MCF 10A (cell line): ENCODE results near the gene PHLDB2. TPM values are rescaled to one million over a fixed set of nuclear protein-coding genes. Genes with fewer than 3 reads are reported as not detected.

ENCODE experiments used
- BruUV-seq: library from RNA; stranded (reverse); fragments of 400-500 nt; replicated peaks from 2 replicates; lab custom pipeline; 2021; lab: Mats Ljungman, UMichigan
- CTCF ChIA-PET: fragments of 300-600 bp; sonication (Branson Sonifier 250); formaldehyde crosslinking; extraction: SDS; loops from one replicate; lab custom pipeline; 2021; ENCODE audit warnings: antibody characterized with exemption, inconsistent platforms; lab: Yijun Ruan, JAX
- POLR2A ChIA-PET: fragments of 300-600, 350-650 bp; sonication (Branson Sonifier 250); formaldehyde crosslinking; extraction: SDS; loops from one replicate; lab custom pipeline; 2020; ENCODE audit warnings: antibody characterized with exemption, inconsistent platforms; lab: Yijun Ruan, JAX
- DNase-seq: peaks from one replicate; pipeline ENCODE4 v3.0.0-alpha.2; 2018; ENCODE audit not compliant: unreplicated experiment
- H3K27ac Mint-ChIP-seq: one replicate; pipeline ENCODE4 v1.8.0; 2022; ENCODE audit warnings: mild to moderate bottlenecking, low read depth, mixed read lengths; ENCODE audit not compliant: unreplicated experiment
- H3K27me3 Mint-ChIP-seq: one replicate; pipeline ENCODE4 v1.8.0; 2022; ENCODE audit warnings: mixed read lengths; ENCODE audit not compliant: insufficient read depth, unreplicated experiment
- H3K36me3 Mint-ChIP-seq: one replicate; pipeline ENCODE4 v1.8.0; 2022; ENCODE audit warnings: mild to moderate bottlenecking, moderate library complexity, mixed read lengths; ENCODE audit not compliant: insufficient read depth, unreplicated experiment
- H3K4me1 Mint-ChIP-seq: one replicate; pipeline ENCODE4 v1.8.0; 2022; ENCODE audit warnings: mixed read lengths; ENCODE audit not compliant: insufficient read depth, unreplicated experiment
- H3K4me3 Mint-ChIP-seq: one replicate; pipeline ENCODE4 v1.8.0; 2022; ENCODE audit warnings: mild to moderate bottlenecking, moderate library complexity, mixed read lengths; ENCODE audit not compliant: unreplicated experiment
- H3K9me3 Mint-ChIP-seq: one replicate; pipeline ENCODE4 v1.8.0; 2022; ENCODE audit warnings: mixed read lengths; ENCODE audit not compliant: unreplicated experiment
- CTCF ChIP-seq: fragments of 200-600 bp; IDR thresholded peaks from one replicate; pipeline ENCODE4 v1.8.0; 2022; ENCODE audit warnings: antibody characterized with exemption, mild to moderate bottlenecking; ENCODE audit not compliant: unreplicated experiment
- intact Hi-C: fragments of 100-400 bp; cut with micrococcal nuclease; formaldehyde crosslinking; loops from 2 replicates; pipeline ENCODE4 v1.14.1; 2022
- total RNA-seq: library from RNA; stranded (reverse); gene quantifications from 2 replicates; pipeline ENCODE4 v1.2.3, GENCODE V29; 2022

The PHLDB2 gene
- total RNA-seq, 1 experiment from 2014 or later = 109 TPM

- intact Hi-C loops = no loop called here
- CTCF ChIA-PET = no interaction called here
- POLR2A ChIA-PET = no interaction called here
- no peak for DNase-seq
- Mint-ChIP-seq H3K27ac (no peak overlapping the region), H3K4me1 (peaks cover 5% of the 10 kb centered on the region), H3K36me3 (peaks cover 5% of the 10 kb centered on the region), H3K9me3 (peaks cover 7% of the 10 kb centered on the region), H3K27me3 (no peaks in the 10 kb centered on the region), H3K4me3 (no peak overlapping the region)
- no peak for TF ChIP-seq CTCF
- BruUV-seq = no TSS peak
Measured at GRCh38 chr3:111819927-111820326, 39.1 kb upstream of the PHLDB2 start.

GRCh38 chr3:111820651-111821050 is 38.4 kb upstream of the PHLDB2 start:
- intact Hi-C loops = no loop called here
- POLR2A ChIA-PET = no interaction called here
- Mint-ChIP-seq H3K36me3 (peaks cover 5% of the 10 kb centered on the region), H3K4me3 (no peak overlapping the region), H3K27me3 (no peaks in the 10 kb centered on the region), H3K4me1 (peaks cover 5% of the 10 kb centered on the region), H3K27ac (no peak overlapping the region), H3K9me3 (no peaks in the 10 kb centered on the region)
- no peak for TF ChIP-seq CTCF
- CTCF ChIA-PET = no interaction called here
- no TSS peak for BruUV-seq
- DNase-seq = no peak

- Mint-ChIP-seq H3K27ac (no peak overlapping the region), H3K27me3 (no peaks in the 10 kb centered on the region), H3K4me3 (no peak overlapping the region), H3K9me3 (no peaks in the 10 kb centered on the region), H3K36me3 (peaks cover 5% of the 10 kb centered on the region), H3K4me1 (peaks cover 7% of the 10 kb centered on the region)
- CTCF ChIA-PET = interaction anchor here (0.6 kb wide), 1 partner anchor 233 kb away, joined by 3 read pairs; no protein-coding TSS in a partner anchor
- BruUV-seq = no TSS peak
- no peak for TF ChIP-seq CTCF
- intact Hi-C loops = no loop called here
- POLR2A ChIA-PET = no interaction called here
- DNase-seq = no peak
Measured at GRCh38 chr3:111821891-111822290, 37.2 kb upstream of the PHLDB2 start.

GRCh38 chr3:111822804-111823203 is 36.3 kb upstream of the PHLDB2 start:
- no peak for TF ChIP-seq CTCF
- Mint-ChIP-seq H3K27ac (no peak overlapping the region), H3K4me3 (no peak overlapping the region), H3K9me3 (no peaks in the 10 kb centered on the region), H3K27me3 (no peaks in the 10 kb centered on the region), H3K4me1 (peaks cover 6% of the 10 kb centered on the region), H3K36me3 (peaks cover 5% of the 10 kb centered on the region)
- BruUV-seq = no TSS peak
- ChIA-PET CTCF (interaction anchor here (0.7 to 1.2 kb wide), 3 partner anchors 13 to 105 kb away, joined by 3 to 4 read pairs (median 3); no protein-coding TSS in a partner anchor), POLR2A (interaction anchor here (0.8 to 1.3 kb wide), 2 partner anchors 12 to 19 kb away, joined by 3 read pairs; no protein-coding TSS in a partner anchor)
- intact Hi-C loops = no loop called here
- DNase-seq = no peak
